H9 (cell line): ENCODE results near the gene CHN1. TPM values are rescaled to one million over a fixed set of nuclear protein-coding genes. Genes with fewer than 3 reads are reported as not detected.

Experiments
- DNase-seq: peaks from one replicate; pipeline ENCODE4 v3.0.0-alpha.2; 2017
- H2AFZ ChIP-seq: one replicate; pipeline ENCODE4 v1.6.1; 2013; ENCODE audit warnings: mild to moderate bottlenecking, low read length, control low read depth, moderate library complexity
- H2AK5ac ChIP-seq: 2 replicates; pipeline ENCODE4 v1.6.1; 2013; ENCODE audit warnings: low read length, control low read depth, mixed read lengths; ENCODE audit not compliant: insufficient read length
- H2BK120ac ChIP-seq: one replicate; pipeline ENCODE4 v1.6.1; 2013; ENCODE audit warnings: low read depth, mild to moderate bottlenecking, low read length, control low read depth, inconsistent platforms; ENCODE audit not compliant: poor library complexity, severe bottlenecking
- H2BK12ac ChIP-seq: 2 replicates; pipeline ENCODE4 v1.6.1; 2013; ENCODE audit warnings: low read length, control low read depth, mixed read lengths, low read depth; ENCODE audit not compliant: insufficient read length
- H2BK15ac ChIP-seq: 2 replicates; pipeline ENCODE4 v1.6.1; 2013; ENCODE audit warnings: low read depth, low read length, control low read depth
- H2BK20ac ChIP-seq: one replicate; pipeline ENCODE4 v1.6.1; 2013; ENCODE audit warnings: low read depth, mild to moderate bottlenecking, low read length, control low read depth, inconsistent platforms; ENCODE audit not compliant: poor library complexity, severe bottlenecking
- H2BK5ac ChIP-seq: 2 replicates; pipeline ENCODE4 v1.6.1; 2013; ENCODE audit warnings: low read length, control low read depth, mixed read lengths; ENCODE audit not compliant: insufficient read length
- H3K14ac ChIP-seq: 2 replicates; pipeline ENCODE4 v1.6.1; 2013; ENCODE audit warnings: low read length, control low read depth; ENCODE audit not compliant: insufficient read depth
- H3K18ac ChIP-seq: 2 replicates; pipeline ENCODE4 v1.6.1; 2013; ENCODE audit warnings: low read depth, mild to moderate bottlenecking, mixed read lengths, low read length, control low read depth; ENCODE audit not compliant: insufficient read length
- H3K23ac ChIP-seq: 2 replicates; pipeline ENCODE4 v1.6.1; 2013; ENCODE audit warnings: low read length, control low read depth, mixed read lengths, low read depth; ENCODE audit not compliant: insufficient read length
- H3K23me2 ChIP-seq: 2 replicates; pipeline ENCODE4 v1.6.1; 2013; ENCODE audit warnings: low read depth, mild to moderate bottlenecking, mixed read lengths, low read length, control low read depth; ENCODE audit not compliant: insufficient read length, poor library complexity, severe bottlenecking
- H3K27ac ChIP-seq: 2 replicates; pipeline ENCODE4 v1.5.1; 2013; ENCODE audit warnings: low read length, control low read depth, mixed read lengths, low read depth; ENCODE audit not compliant: insufficient read length
- H3K27me3 ChIP-seq: 2 replicates; pipeline ENCODE4 v1.6.1; 2013; ENCODE audit warnings: low read length, control low read depth, inconsistent platforms; ENCODE audit not compliant: insufficient read depth
- H3K4ac ChIP-seq: 2 replicates; pipeline ENCODE4 v1.6.1; 2013; ENCODE audit warnings: low read depth, mild to moderate bottlenecking, control low read depth, inconsistent platforms, low read length, moderate library complexity
- H3K4me1 ChIP-seq: 2 replicates; pipeline ENCODE4 v1.6.1; 2013; ENCODE audit warnings: low read length, control low read depth, inconsistent platforms; ENCODE audit not compliant: insufficient read depth
- H3K4me2 ChIP-seq: 2 replicates; pipeline ENCODE4 v1.6.1; 2013; ENCODE audit warnings: low read length, control low read depth, mixed read lengths; ENCODE audit not compliant: insufficient read length, insufficient read depth
- H3K56ac ChIP-seq: 2 replicates; pipeline ENCODE4 v1.6.1; 2013; ENCODE audit warnings: low read depth, mild to moderate bottlenecking, mixed read lengths, low read length, control low read depth; ENCODE audit not compliant: insufficient read length
- H3K79me1 ChIP-seq: 2 replicates; pipeline ENCODE4 v1.6.1; 2013; ENCODE audit warnings: low read depth, mild to moderate bottlenecking, moderate library complexity, low read length, control low read depth, inconsistent platforms; ENCODE audit not compliant: insufficient read depth, poor library complexity, severe bottlenecking
- H3K79me2 ChIP-seq: 2 replicates; pipeline ENCODE4 v1.6.1; 2013; ENCODE audit warnings: low read length, control low read depth, inconsistent platforms; ENCODE audit not compliant: insufficient read depth
- H3K9ac ChIP-seq: 2 replicates; pipeline ENCODE4 v1.6.1; 2013; ENCODE audit warnings: low read length, control low read depth, mixed read lengths; ENCODE audit not compliant: insufficient read length; ENCODE audit errors: extremely low read depth
- H3K9me3 ChIP-seq: one replicate; pipeline ENCODE4 v1.6.1; 2013; ENCODE audit warnings: low read depth, low read length, inconsistent platforms; ENCODE audit not compliant: control insufficient read depth
- H3T11ph ChIP-seq: one replicate; pipeline ENCODE4 v1.6.1; 2013; ENCODE audit warnings: mild to moderate bottlenecking, low read length, control low read depth, inconsistent platforms
- H4K20me1 ChIP-seq: one replicate; pipeline ENCODE4 v1.6.1; 2013; ENCODE audit not compliant: control insufficient read depth, insufficient read length, insufficient read depth
- H4K5ac ChIP-seq: 2 replicates; pipeline ENCODE4 v1.6.1; 2013; ENCODE audit warnings: low read depth, mild to moderate bottlenecking, mixed read lengths, low read length, control low read depth; ENCODE audit not compliant: insufficient read length
- H4K8ac ChIP-seq: replicated peaks from 2 replicates; pipeline ENCODE4 v1.6.1; 2013; ENCODE audit warnings: low read length, control low read depth, mixed read lengths, low read depth; ENCODE audit not compliant: insufficient read length
- H4K91ac ChIP-seq: 2 replicates; pipeline ENCODE4 v1.6.1; 2013; ENCODE audit warnings: low read depth, mild to moderate bottlenecking, moderate library complexity, mixed read lengths, low read length, control low read depth; ENCODE audit not compliant: insufficient read length
- H3K27ac Mint-ChIP-seq, 3 experiments: 2 replicates in 2 of 3; 3 replicates in 1 of 3; pipeline ENCODE4 v1.8.0; 2020 to 2021; ENCODE audit warnings: mixed read lengths in 3 of 3, mild to moderate bottlenecking in 1 of 3, moderate library complexity in 1 of 3
- H3K27me3 Mint-ChIP-seq: 2 replicates; pipeline ENCODE4 v1.8.0; 2021; ENCODE audit warnings: low read depth, mild to moderate bottlenecking, moderate library complexity, mixed read lengths
- H3K36me3 Mint-ChIP-seq, 3 experiments: 2 replicates in 2 of 3; 3 replicates in 1 of 3; pipeline ENCODE4 v1.8.0; 2020 to 2021; ENCODE audit warnings: low read depth in 3 of 3, mixed read lengths in 3 of 3; ENCODE audit not compliant: insufficient read depth in 1 of 3
- H3K4me1 Mint-ChIP-seq, 2 experiments: 2 replicates each; pipeline ENCODE4 v1.8.0; 2020; ENCODE audit warnings: mixed read lengths in 2 of 2
- H3K4me3 Mint-ChIP-seq, 2 experiments: 2 replicates in 1 of 2; 3 replicates in 1 of 2; pipeline ENCODE4 v1.8.0; 2020 to 2021; ENCODE audit warnings: mild to moderate bottlenecking in 2 of 2, mixed read lengths in 2 of 2, moderate library complexity in 1 of 2
- H3K9me3 Mint-ChIP-seq, 2 experiments: 2 replicates in 1 of 2; 3 replicates in 1 of 2; pipeline ENCODE4 v1.8.0; 2020; ENCODE audit warnings: mild to moderate bottlenecking in 2 of 2, mixed read lengths in 2 of 2, moderate library complexity in 1 of 2
- CTCF ChIP-seq: fragments of 200-600 bp; sonication (generic); conservative IDR thresholded peaks from 3 replicates; pipeline ENCODE4 v1.8.0; 2021; ENCODE audit warnings: antibody characterized with exemption, mild to moderate bottlenecking
- WGBS: extraction: QIAGEN DNeasy Blood & Tissue Kit; methylation state at CpG from one replicate; pipeline ENCODE4 v1.1.7; 2013; ENCODE audit warnings: missing lambda C conversion rate, low lambda C conversion rate, mixed read lengths; ENCODE audit not compliant: insufficient read length; ENCODE audit errors: extremely low coverage; 5-methylcytosine and 5-hydroxymethylcytosine counted together
- total RNA-seq: library from RNA; stranded (reverse); gene quantifications from 2 replicates; pipeline ENCODE4 v1.2.1, GENCODE V29; 2021

CHN1 gene
- total RNA-seq, 1 experiment from 2014 or later, result 33.9 TPM

GRCh38 chr2:174779361-174779928 lies 225.7 kb downstream of the CHN1 start:
- Histone ChIP-seq H3K27ac (no peak overlapping the region), H3K18ac (no peak overlapping the region), H3T11ph (no peak overlapping the region), H4K20me1 (no peaks in the 10 kb centered on the region), H4K5ac (no peak overlapping the region), H2BK20ac (no peak overlapping the region), H2AFZ (no peak overlapping the region), H3K4ac (no peak overlapping the region), H3K4me2 (no peak overlapping the region), H3K4me1 (no peaks in the 10 kb centered on the region; the same call in 1 of the 2 replicates), H2AK5ac (no peak overlapping the region), H3K79me2 (no peaks in the 10 kb centered on the region), H2BK120ac (no peak overlapping the region), H3K79me1 (no peaks in the 10 kb centered on the region), H3K23ac (no peak overlapping the region), H3K23me2 (no peaks in the 10 kb centered on the region), H3K27me3 (no peaks in the 10 kb centered on the region), H2BK5ac (no peak overlapping the region), H3K9me3 (no peaks in the 10 kb centered on the region), H2BK15ac (no peak overlapping the region), H4K8ac (no peak overlapping the region), H4K91ac (no peak overlapping the region), H3K14ac (no peak overlapping the region), H3K9ac (no peak overlapping the region), H2BK12ac (no peak overlapping the region), H3K56ac (no peak overlapping the region)
- no peak overlapping the region for H3K4me3 Mint-ChIP-seq
- no peaks in the 10 kb centered on the region for H3K36me3 Mint-ChIP-seq
- DNase-seq, result no peak
- H3K27me3 Mint-ChIP-seq, result peaks cover 5% of the 10 kb centered on the region
- no CpG with 5 or more reads among the region's 5 CpGs for WGBS
- TF ChIP-seq CTCF, result no peak
- peaks cover 61 to 74% of the 10 kb centered on the region in 2 experiments for H3K4me1 Mint-ChIP-seq
- H3K9me3 Mint-ChIP-seq, result no peaks in the 10 kb centered on the region
- peak overlapping the region in 1 of 3 experiments; percentile 62; a peak in 1 of 7 replicates for H3K27ac Mint-ChIP-seq
